Activated CD4-positive, alpha-beta T cell treated with anti-CD3 and anti-CD28 coated beads for 36 hours (primary cell): ENCODE data around the gene SNX18. TPM values are rescaled to one million over a fixed set of nuclear protein-coding genes. Genes with fewer than 3 reads are reported as not detected.
A peak's percentile ranks its signal among the peaks of the same experiment; 100 is the strongest.

ENCODE experiments used
- ATAC-seq: fragments of 200-7000 bp; cut with Tn5 transposase; one replicate; pipeline ENCODE4 v1.10.0; 2021; ENCODE audit warnings: mild to moderate bottlenecking, moderate library complexity
- CTCF ChIA-PET: fragments of 350-600 bp; sonication (Branson Sonifier 250); formaldehyde crosslinking; loops from one replicate; lab custom pipeline; 2021; ENCODE audit warnings: antibody characterized with exemption; lab: Charles Lee
- POLR2A ChIA-PET: fragments of 350-600 bp; sonication (Branson Sonifier 250); formaldehyde crosslinking; loops from one replicate; lab custom pipeline; 2021; ENCODE audit warnings: antibody characterized with exemption, inconsistent platforms; lab: Charles Lee
- DNase-seq: peaks from one replicate; pipeline ENCODE4 v3.0.0-alpha.2; 2020
- H3K27ac Mint-ChIP-seq: one replicate; pipeline ENCODE4 v1.8.0; 2021; ENCODE audit warnings: mixed read lengths
- H3K27me3 Mint-ChIP-seq: one replicate; pipeline ENCODE4 v1.8.0; 2021; ENCODE audit warnings: mixed read lengths
- H3K36me3 Mint-ChIP-seq: one replicate; pipeline ENCODE4 v1.8.0; 2021; ENCODE audit warnings: low read depth, mixed read lengths
- H3K4me1 Mint-ChIP-seq: one replicate; pipeline ENCODE4 v1.8.0; 2021; ENCODE audit warnings: mixed read lengths
- H3K4me3 Mint-ChIP-seq: one replicate; pipeline ENCODE4 v1.8.0; 2021; ENCODE audit warnings: mild to moderate bottlenecking, moderate library complexity, mixed read lengths
- H3K9me3 Mint-ChIP-seq: one replicate; pipeline ENCODE4 v1.8.0; 2021; ENCODE audit warnings: low read depth, mixed read lengths
- intact Hi-C, 2 experiments: fragments of 100-400 bp; cut with DNase I in 1 of 2; cut with micrococcal nuclease in 1 of 2; formaldehyde crosslinking; loops; one replicate each; pipeline versions ENCODE4 v1.14.2 to v1.15.1; 2022 to 2024; cut with DNase I, micrococcal nuclease
- total RNA-seq, 2 experiments: library from RNA; stranded (reverse); gene quantifications; one replicate each; pipeline ENCODE4 v1.2.3, GENCODE V29; 2021

SNX18 gene
- total RNA-seq, 2 experiments from 2014 or later, result 4.6 to 4.7 TPM

DNA sequence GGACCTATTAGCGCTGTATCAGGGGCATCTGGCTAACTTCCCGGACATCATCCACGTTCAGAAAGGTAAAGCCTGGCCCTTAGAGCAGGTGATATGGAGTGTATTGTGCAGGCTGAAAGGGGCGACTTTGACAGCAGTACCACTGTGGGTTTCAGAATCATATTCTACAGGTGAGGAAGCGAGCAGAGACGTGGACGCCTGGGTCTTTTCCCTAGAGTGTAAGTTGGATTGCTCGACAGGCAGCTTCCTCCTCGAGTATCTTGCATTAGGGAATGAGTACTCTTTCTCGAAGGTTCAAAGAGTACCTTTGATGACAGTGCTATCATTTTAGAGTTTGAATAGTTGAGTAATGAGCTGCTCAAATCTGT is 1.9 kb downstream of the SNX18 start:
- Mint-ChIP-seq H3K27ac (peak overlapping the region; percentile 30), H3K4me3 (peak overlapping the region; percentile 71), H3K36me3 (no peaks in the 10 kb centered on the region), H3K9me3 (no peaks in the 10 kb centered on the region), H3K27me3 (no peaks in the 10 kb centered on the region), H3K4me1 (peaks cover 58% of the 10 kb centered on the region)
- no peak for ATAC-seq
- no peak for DNase-seq
- POLR2A ChIA-PET, result no interaction called here
- CTCF ChIA-PET, result interaction anchor here (0.6 to 4.7 kb wide), 4 partner anchors 276 to 1186 kb away, joined by 3 to 57 read pairs (median 19); no protein-coding TSS in a partner anchor
- intact Hi-C loops, result loop anchor here (5.0 to 10.0 kb wide), 3 partner anchors 125 to 198 kb away; no protein-coding TSS in a partner anchor

DNA sequence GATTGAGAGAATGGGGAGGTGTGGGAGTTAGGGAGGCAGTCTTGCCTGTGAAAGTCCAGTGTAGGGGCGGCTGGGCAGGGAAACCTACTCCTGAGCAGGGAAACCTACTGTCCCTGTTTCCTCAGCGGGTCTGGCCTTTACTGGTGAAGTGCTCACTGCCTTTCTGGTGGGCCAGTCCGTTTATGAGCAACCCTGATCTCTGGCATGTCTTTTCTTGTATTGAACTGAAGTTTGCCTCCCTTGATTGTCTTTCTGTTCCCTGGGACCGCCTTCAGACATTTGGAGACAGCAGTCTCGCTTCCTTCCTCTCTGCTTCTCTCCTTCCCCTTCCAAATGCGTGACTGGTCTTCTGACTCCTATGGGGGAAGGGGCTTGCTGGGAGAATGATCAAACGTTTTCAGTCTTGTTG is 2.9 kb downstream of the SNX18 start:
- intact Hi-C loops, result no loop called here
- POLR2A ChIA-PET, result no interaction called here
- ATAC-seq, result no peak
- DNase-seq, result no peak
- Mint-ChIP-seq H3K27me3 (no peaks in the 10 kb centered on the region), H3K27ac (peak overlapping the region; percentile 10), H3K9me3 (no peaks in the 10 kb centered on the region), H3K4me1 (peaks cover 61% of the 10 kb centered on the region), H3K4me3 (peak overlapping the region; percentile 71), H3K36me3 (no peaks in the 10 kb centered on the region)
- CTCF ChIA-PET, result no interaction called here

DNA sequence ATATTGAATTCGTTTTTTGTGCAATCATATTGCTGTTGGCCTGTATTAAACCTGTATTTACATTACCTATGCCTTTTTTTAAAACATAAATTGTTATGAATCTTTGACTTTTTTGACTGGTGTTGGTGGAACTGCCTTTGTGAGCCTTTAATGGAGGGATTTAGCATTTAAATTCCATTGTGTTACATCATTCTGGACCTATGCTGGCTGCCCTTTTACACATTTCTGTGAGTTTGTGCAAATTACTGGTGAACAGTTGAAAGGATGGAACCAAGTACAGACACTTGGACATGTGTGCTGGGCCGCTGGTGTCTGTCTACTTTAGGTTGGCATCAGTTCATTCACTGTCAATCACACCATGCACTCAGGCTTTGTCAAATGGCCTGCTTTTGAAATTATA is 3.4 kb downstream of the SNX18 start:
- Mint-ChIP-seq H3K27me3 (no peaks in the 10 kb centered on the region), H3K27ac (no peak overlapping the region), H3K36me3 (no peaks in the 10 kb centered on the region), H3K4me3 (peak overlapping the region; percentile 71), H3K4me1 (peaks cover 61% of the 10 kb centered on the region), H3K9me3 (no peaks in the 10 kb centered on the region)
- POLR2A ChIA-PET, result no interaction called here
- no peak for ATAC-seq
- CTCF ChIA-PET, result no interaction called here
- DNase-seq, result no peak
- intact Hi-C loops, result loop anchor here in 1 of 2 experiments (1.0 kb wide), 1 partner anchor 377 kb away; no protein-coding TSS in a partner anchor

DNA sequence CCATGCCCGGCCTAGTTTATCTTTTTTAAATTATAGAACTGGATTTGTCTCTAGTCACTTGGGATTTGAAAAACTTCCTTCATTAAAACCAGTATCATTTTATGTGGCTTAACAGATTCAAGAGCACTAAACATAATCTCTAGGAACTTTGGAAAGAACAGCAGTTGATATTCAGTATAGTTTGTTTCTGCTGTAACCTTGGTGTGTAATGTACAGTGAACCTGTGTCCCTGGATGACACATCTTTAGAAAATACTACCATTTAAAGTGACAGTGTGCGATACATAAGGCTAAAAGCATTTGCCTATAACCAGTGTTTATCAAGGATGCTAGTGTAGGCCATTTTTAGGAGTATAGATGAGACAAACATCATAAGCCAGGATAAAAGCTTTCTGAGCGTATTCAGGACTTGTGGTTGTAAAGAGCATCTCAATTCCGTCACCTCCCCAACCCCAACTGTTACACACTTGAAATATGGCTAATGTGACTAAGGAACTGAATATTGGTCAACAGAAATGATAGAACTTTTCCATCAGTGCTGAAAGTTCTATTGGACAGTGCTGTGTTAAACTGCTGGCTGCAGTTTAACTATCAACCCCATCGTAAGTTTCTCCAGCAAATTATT is 4.4 kb downstream of the SNX18 start:
- ATAC-seq (no peak), DNase-seq (no peak)
- CTCF ChIA-PET, result interaction anchor here (0.8 to 1.8 kb wide), 2 partner anchors 11 to 345 kb away, joined by 3 to 4 read pairs; no protein-coding TSS in a partner anchor
- no peaks in the 10 kb centered on the region for H3K9me3 Mint-ChIP-seq
- H3K36me3 Mint-ChIP-seq, result no peaks in the 10 kb centered on the region
- intact Hi-C loops, result loop anchor here in 1 of 2 experiments (1.0 kb wide), 1 partner anchor 376 kb away; no protein-coding TSS in a partner anchor
- no peaks in the 10 kb centered on the region for H3K27me3 Mint-ChIP-seq
- H3K4me1 Mint-ChIP-seq, result peaks cover 61% of the 10 kb centered on the region
- POLR2A ChIA-PET, result interaction anchor here (1.1 kb wide), 1 partner anchor 18 kb away, joined by 3 read pairs; no protein-coding TSS in a partner anchor
- H3K27ac Mint-ChIP-seq, result no peak overlapping the region
- H3K4me3 Mint-ChIP-seq, result no peak overlapping the region

DNA sequence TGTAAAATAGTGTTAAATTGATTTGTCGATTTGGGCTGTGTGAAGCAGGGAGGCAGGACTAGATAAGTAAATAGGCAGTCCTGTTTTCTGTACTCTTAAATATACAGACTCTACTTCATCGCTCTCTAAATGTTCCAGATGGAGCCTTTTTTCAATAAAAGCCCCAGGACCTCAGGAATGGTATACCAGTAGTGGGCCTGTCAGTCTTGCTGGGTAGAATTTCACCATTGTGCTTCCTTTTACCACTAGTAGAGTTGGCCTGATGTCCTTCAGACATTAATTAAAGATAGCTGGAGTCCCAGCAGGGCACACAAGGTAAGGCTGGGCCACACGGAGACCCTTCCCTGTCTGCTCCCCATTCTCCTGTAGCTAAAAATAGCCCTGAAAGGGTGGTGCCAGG is 6.0 kb downstream of the SNX18 start:
- ChIA-PET CTCF (interaction anchor here (0.7 to 0.9 kb wide), 2 partner anchors 282 to 971 kb away, joined by 3 read pairs; no protein-coding TSS in a partner anchor), POLR2A (no interaction called here)
- intact Hi-C loops, result no loop called here
- Mint-ChIP-seq H3K27me3 (no peaks in the 10 kb centered on the region), H3K4me3 (no peak overlapping the region), H3K4me1 (peaks cover 56% of the 10 kb centered on the region), H3K9me3 (no peaks in the 10 kb centered on the region), H3K36me3 (no peaks in the 10 kb centered on the region), H3K27ac (no peak overlapping the region)
- DNase-seq (no peak), ATAC-seq (no peak)

DNA sequence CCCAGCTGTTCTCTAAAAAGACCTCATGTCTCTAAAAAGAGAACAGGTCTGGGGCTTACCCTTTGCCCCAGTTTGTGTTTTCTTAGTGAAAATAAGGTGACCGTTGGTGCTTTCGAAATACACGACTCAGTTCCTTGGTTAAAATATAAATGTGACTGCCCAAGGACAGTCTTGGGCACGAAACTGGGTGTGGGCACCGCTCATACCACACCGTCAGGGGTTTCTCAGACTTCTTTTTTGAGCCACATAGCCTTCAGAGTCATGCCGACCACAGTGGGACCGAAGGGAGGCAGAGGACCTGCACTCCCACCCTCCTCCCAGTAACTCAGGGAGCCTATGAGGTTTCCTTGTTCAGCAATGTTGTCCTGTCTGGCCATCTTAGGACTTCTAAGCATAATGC is 6.5 kb downstream of the SNX18 start:
- ATAC-seq (no peak), DNase-seq (no peak)
- no peaks in the 10 kb centered on the region for H3K36me3 Mint-ChIP-seq
- H3K9me3 Mint-ChIP-seq, result no peaks in the 10 kb centered on the region
- intact Hi-C loops, result no loop called here
- H3K27ac Mint-ChIP-seq, result no peak overlapping the region
- H3K27me3 Mint-ChIP-seq, result no peaks in the 10 kb centered on the region
- H3K4me3 Mint-ChIP-seq, result no peak overlapping the region
- ChIA-PET POLR2A (no interaction called here), CTCF (interaction anchor here (0.7 to 1.2 kb wide), 3 partner anchors 282 to 971 kb away, joined by 3 to 4 read pairs (median 3); no protein-coding TSS in a partner anchor)
- peaks cover 51% of the 10 kb centered on the region for H3K4me1 Mint-ChIP-seq

DNA sequence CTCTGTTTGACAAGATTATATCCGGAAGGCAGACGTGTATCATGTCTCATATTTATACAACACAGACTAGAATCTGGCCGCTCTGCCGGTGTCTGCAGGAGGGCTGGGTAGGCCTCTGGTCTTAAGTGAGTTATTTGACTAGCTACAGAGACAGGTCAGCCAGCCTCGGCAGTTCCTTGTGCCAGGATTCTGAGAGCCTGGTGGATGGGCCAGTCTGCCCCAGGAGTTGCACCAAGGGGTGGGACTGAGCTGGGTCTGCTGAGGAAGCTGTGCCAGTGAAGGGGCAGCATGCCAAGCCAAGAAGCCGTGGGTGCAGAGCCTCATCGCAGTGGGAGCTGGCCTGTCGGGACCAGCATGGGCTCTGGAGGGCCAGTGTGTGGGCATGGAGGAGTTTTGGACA is 7.1 kb downstream of the SNX18 start:
- Mint-ChIP-seq H3K27ac (no peak overlapping the region), H3K36me3 (no peaks in the 10 kb centered on the region), H3K27me3 (no peaks in the 10 kb centered on the region), H3K9me3 (no peaks in the 10 kb centered on the region), H3K4me3 (no peak overlapping the region), H3K4me1 (peaks cover 44% of the 10 kb centered on the region)
- CTCF ChIA-PET, result interaction anchor here (1.2 kb wide), 1 partner anchor 343 kb away, joined by 4 read pairs; no protein-coding TSS in a partner anchor
- intact Hi-C loops, result no loop called here
- POLR2A ChIA-PET, result no interaction called here
- DNase-seq, result no peak
- ATAC-seq, result no peak

DNA sequence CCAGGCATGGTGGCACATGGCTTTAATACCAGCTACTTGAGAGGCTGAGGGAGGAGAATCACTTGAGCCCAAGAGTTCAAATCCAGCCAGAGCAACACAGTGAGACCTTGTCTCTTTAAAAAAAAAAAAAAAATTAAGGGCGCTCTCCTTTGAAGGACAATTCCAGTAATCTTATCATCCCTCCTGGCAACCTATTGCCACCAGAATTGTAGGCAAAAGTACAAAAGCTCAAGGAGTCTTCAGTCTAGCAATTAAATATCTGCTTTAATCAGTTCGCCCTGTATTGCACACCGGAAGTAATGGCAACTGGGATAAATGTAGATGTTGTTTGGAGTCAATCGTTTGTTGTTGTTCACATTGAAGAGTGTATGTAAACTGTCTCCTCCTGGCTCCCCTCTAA is 7.7 kb downstream of the SNX18 start:
- no peak for DNase-seq
- ChIA-PET POLR2A (no interaction called here), CTCF (interaction anchor here (1.2 kb wide), 1 partner anchor 343 kb away, joined by 4 read pairs; no protein-coding TSS in a partner anchor)
- Mint-ChIP-seq H3K27ac (no peak overlapping the region), H3K36me3 (no peaks in the 10 kb centered on the region), H3K4me1 (peaks cover 42% of the 10 kb centered on the region), H3K27me3 (no peaks in the 10 kb centered on the region), H3K9me3 (no peaks in the 10 kb centered on the region), H3K4me3 (no peak overlapping the region)
- intact Hi-C loops, result no loop called here
- no peak for ATAC-seq

DNA sequence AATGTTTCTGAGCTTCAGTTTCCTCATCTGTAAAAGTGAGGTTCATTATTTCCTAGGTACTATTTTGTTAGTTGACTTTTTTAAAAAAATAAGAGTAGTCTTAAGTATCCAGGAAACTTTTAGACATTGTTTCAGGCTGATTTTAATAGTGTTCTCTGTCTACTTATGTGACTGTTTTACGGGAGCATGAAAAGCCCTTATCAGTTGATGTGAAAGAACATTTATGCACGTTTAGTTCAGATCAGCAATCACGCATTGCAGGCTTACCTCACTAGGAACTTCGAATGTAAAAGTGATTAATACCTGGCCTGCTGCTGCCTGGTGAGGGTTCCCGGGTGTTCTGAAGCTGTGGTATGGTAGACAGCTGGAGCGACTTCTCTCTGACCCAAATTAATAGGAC is 8.1 kb downstream of the SNX18 start:
- no peak for DNase-seq
- H3K36me3 Mint-ChIP-seq, result no peaks in the 10 kb centered on the region
- H3K27me3 Mint-ChIP-seq, result no peaks in the 10 kb centered on the region
- no peaks in the 10 kb centered on the region for H3K9me3 Mint-ChIP-seq
- ChIA-PET POLR2A (no interaction called here), CTCF (no interaction called here)
- no peak overlapping the region for H3K27ac Mint-ChIP-seq
- H3K4me1 Mint-ChIP-seq, result peaks cover 39% of the 10 kb centered on the region
- intact Hi-C loops, result no loop called here
- ATAC-seq, result no peak
- no peak overlapping the region for H3K4me3 Mint-ChIP-seq

DNA sequence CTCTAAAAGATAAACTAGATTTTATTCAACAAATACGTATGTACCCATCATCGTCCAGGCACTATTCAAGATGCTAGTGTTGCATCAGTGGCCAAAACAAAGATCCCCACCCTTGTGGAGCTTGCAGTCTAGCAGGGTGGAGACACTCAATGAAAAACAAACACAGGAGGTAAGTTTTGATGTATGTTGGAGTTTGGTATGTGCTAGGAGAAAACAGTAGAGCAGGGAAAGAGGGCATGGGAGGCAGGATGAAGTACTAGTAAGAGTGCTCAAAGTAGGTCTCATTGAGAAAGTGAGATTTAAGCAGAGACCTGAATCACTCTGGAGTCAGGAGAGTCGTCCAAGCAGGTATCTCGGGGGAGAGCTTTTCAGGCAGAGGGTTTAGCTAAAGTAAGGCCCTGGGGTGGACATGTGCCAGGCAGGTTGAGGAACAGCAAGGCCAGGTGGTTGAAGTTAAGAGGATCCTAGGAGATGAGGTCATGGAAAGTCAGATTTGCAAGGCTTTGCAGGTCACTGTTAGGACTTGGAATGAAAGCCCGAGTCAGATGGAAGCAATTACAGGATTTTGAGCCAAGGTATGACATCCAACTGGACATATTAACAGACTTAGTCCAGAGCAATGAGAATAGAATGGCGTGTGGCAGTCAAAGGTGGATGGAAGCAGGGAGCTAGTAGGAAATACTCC is 9.2 kb downstream of the SNX18 start:
- CTCF ChIA-PET, result interaction anchor here (0.7 to 1.4 kb wide), 2 partner anchors 9 to 350 kb away, joined by 3 to 4 read pairs; partner anchors contain the start of gene SNX18
- ATAC-seq (no peak), DNase-seq (no peak)
- Mint-ChIP-seq H3K27ac (no peak overlapping the region), H3K4me3 (no peak overlapping the region), H3K9me3 (no peaks in the 10 kb centered on the region), H3K36me3 (peaks cover 2% of the 10 kb centered on the region), H3K27me3 (no peaks in the 10 kb centered on the region), H3K4me1 (peaks cover 39% of the 10 kb centered on the region)
- POLR2A ChIA-PET, result no interaction called here
- intact Hi-C loops, result no loop called here

DNA sequence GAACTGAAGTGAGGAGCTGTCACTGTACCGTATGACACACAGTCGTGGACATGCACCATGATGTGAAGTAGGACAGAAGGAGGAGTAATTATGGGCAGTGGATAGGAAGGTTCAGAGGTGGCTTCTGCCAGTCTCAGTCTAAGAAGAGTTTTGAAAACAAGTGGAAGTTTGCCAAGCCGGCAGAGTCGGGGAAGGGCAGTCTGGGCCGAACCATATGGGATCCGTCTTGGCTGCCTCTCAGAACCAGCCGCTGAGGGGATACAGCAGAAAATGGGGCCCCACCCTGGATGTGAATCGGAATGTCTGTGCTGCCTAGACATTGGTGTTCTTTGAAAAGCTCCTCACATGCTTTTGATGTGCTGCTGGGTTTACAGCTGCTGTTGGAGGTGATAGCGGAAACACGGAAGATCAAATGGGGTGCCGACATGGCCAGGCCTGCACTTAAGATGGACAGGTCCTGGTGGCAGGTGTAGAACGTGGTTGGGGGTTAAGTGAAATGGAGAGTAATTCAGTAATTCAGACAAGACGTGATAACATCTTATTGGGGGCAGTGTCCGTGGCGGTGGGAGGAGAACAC is 11.2 kb downstream of the SNX18 start:
- peaks cover 2% of the 10 kb centered on the region for H3K36me3 Mint-ChIP-seq
- H3K27ac Mint-ChIP-seq, result no peak overlapping the region
- ATAC-seq (no peak), DNase-seq (no peak)
- ChIA-PET CTCF (no interaction called here), POLR2A (no interaction called here)
- no peak overlapping the region for H3K4me3 Mint-ChIP-seq
- peaks cover 26% of the 10 kb centered on the region for H3K4me1 Mint-ChIP-seq
- intact Hi-C loops, result no loop called here
- no peaks in the 10 kb centered on the region for H3K9me3 Mint-ChIP-seq
- no peaks in the 10 kb centered on the region for H3K27me3 Mint-ChIP-seq
